GM19438 (cell line): ENCODE results near the gene MEIS3.
"Not testable (repeated sequence)": the region's sequence is repeated elsewhere in the genome, so short reads cannot be mapped to it uniquely, and the experiment has no call there.

Source experiments
- ATAC-seq: cut with Tn5 transposase; IDR thresholded peaks from one replicate; pipeline ENCODE4 v1.9.1; 2021; ENCODE audit warnings: low read depth; ENCODE audit not compliant: unreplicated experiment

The MEIS3 gene

DNA sequence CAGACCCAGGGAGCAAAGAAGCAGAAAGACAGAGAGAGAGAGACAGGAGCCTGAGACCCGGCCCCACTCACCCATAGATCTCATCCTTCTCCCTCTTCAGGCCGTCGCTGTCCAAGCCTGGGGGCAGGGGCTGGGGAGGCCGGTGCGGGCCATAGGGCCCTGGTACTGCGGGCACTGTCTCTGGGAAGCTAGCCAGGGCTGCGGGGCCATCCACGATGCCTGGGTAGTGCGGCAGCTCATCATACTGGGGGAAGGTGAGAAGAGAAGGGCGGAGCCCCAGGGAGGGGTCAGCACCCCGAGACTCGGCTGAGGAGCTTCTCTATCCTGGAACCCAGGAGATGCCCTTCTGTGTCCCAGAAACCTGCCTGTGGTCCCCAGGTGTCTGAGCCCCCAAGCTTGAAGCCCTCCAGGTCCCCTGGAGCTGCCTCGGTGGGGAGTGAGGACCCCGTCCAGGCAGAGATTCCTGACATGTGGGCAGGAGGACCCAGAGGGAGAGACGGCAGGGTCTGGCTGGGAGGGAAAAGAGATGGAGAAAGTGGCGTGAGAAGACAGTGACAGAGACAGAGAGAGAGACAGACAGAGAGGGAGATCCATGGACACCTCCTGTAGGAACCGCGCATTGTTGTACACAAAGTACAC, 2.1 kb downstream of the MEIS3 start:
- ATAC-seq = no peak

DNA sequence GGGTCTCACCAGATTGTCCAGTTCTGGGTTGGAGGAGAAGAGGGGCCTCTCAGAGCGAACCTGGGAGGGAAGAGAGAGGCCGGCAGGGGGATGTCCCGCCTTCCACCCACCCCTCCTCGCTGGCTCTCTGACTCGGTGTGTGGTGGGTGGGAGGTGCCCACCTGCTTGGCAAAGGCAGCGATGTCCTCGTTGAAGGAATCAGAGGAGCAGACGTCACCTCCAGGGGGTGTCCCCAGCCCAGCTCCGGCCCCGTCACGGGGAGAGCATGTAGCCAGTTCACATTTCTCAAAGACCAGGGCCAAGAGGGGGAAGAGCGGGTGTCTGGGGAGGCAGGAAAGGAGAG, 2.7 kb downstream of the MEIS3 start:
- ATAC-seq = no peak

DNA sequence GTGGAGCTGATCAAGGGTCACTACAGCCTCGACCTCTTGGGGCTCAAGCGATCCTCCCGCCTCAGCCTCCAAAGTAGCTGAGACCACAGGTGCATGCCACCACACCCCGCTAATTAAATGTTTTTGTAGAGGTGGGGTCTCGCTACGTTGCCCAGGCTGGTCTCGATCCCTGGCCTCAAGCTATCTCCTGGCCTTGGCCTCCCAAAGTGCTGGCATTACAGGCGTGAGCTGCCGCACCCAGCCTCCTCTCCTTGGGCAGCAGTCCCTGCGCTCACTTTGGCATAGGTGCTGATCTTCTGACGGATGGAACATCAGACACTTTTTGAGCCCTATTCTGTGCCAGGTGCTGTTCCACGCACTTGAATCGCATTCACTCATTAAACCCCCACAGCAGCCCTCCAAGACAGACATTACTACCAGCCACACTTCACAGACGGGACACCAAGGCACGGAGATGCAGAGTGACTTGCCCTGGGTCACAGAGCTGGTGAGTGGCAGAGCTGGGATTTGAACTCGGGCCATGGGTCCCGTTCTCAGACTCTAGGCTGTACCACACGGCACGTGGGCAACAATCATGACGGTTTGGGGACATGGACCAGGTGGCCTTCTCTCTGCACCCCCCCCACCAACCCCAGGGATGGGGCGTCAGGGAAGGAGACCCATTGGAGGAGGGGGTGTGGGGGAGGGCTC, 3.2 kb downstream of the MEIS3 start:
- no peak for ATAC-seq

DNA sequence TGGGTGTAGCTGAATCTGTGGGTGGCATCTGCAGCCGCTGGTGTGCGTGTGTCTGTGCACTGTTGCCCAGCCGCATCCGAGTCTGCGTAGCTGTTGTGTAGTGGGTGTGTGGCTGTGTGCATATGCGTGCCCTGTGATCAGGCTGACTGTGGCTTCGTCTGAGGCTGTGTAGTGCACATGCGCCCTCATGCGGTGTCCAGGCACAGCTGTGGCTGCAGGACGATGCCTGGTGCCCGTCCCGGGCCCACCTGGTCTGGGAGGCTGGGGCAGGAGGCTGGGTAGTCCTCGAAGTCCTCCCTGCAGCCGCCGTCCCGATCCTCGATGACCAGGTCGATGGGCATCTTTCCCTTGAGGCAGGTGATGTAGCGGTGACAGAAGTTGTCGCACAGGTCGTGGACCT, 4.9 kb downstream of the MEIS3 start:
- no peak for ATAC-seq

DNA sequence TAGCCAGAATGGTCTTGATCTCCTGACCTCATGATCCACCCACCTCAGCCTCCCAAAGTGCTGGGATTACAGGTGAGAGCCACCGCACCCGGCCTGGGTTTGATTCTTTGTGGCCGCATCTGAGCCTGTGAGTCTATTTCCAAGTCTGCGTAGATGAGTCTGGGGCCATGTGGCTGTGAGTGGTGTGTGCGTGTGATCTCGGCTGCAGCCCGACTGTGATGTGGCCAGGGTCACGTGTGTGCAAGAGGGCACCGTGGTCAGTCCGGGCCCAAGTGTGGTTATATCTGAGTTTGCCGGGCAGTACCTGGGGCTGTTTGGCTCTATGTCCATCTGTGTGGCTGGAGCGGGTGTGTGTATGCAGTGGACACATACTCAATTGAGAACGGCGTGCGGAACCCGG, 5.4 kb downstream of the MEIS3 start:
- no peak for ATAC-seq

DNA sequence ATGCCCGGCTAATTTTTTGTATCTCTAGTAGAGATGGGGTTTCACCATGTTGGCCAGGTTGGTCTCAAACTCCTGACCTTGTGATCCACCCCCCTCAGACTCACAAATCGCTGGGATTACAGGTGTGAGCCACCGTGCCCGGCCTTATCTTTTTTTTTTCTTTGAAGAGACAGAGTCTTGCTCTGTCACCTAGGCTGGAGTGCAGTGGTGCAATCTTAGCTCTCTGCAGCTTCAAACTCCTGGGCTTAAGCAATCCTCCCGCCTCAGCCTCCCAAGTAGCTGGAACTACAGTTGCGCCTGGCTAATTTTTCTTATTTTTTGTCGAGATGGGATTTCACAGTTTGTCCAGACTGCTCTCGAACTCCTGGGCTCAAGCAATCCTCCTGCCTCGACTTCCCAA, 7.6 kb downstream of the MEIS3 start:
- ATAC-seq = not testable (repeated sequence)

DNA sequence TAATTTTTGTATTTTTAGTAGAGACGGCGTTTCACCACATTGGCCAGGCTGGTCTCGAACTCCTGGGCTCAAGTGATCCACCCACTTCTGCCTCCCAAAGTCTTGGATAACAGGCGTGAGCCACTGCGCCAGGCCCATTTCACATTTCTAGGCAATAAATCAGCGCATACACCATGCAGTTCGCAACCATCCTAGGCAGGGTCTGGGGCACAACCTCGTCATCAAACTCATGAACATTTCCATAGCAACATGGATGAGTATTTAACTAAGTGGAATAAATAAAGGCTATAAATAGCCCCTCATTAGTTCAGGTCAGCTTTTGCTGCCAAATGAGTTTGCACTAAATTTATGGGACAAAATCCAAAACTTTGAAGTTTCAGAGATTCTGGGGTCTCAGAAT, 8.2 kb downstream of the MEIS3 start:
- no peak for ATAC-seq

DNA sequence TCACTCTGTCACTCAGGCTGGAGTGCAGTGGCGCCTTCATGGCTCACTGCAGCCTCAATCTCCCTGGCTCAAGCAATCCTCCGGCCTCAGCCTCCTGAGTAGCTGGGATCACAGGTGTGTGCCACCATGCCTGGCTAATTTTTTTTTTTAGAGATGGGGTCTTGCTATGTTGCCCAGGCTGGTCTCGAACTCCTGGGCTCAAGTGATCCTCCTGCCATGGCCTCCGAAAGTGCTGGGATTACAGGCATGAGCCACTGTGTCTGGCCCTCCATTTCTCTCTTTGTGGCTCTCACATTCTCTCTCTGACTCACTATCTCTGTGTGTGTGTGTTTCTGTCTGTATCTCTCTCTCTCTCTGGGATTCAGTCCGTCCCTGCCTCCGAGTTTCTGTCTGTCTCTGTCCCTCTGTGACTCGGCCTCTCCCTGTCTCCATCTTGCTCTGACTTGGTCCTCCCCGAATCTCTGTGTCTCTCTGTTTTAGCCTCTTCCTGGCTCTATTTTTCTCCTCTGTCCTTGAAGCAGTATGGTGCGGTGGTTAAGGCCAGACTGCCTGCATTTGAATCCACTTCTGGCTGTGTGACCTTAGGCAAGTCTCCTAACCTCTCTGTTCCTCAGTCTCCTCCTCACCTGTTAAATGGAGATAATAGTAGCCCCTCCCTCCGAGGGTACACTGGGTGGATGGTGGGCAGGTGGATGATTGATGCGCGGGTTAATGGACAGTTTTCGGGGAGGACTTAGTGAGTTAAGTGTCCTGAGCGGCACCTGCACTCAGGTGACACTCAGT, 11.0 kb downstream of the MEIS3 start:
- no peak for ATAC-seq

DNA sequence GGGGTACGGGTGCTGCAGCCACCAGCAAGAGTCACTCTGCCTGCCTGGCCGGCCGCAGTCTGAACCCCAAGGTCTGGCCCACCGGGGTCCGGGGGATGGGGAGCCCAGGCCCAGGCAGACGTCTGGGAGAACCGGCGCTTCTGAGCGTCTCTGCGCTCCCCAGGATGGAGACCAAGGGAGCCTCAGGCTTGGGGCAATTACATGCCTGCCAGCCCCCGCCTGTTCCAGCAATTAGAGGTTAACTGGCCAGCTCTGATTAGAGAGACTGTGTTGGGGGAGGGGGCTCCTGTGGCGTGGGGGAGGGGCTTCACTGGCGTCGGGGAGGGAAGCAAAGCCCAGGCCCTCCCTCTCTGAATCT, 11.9 kb downstream of the MEIS3 start:
- no peak for ATAC-seq

DNA sequence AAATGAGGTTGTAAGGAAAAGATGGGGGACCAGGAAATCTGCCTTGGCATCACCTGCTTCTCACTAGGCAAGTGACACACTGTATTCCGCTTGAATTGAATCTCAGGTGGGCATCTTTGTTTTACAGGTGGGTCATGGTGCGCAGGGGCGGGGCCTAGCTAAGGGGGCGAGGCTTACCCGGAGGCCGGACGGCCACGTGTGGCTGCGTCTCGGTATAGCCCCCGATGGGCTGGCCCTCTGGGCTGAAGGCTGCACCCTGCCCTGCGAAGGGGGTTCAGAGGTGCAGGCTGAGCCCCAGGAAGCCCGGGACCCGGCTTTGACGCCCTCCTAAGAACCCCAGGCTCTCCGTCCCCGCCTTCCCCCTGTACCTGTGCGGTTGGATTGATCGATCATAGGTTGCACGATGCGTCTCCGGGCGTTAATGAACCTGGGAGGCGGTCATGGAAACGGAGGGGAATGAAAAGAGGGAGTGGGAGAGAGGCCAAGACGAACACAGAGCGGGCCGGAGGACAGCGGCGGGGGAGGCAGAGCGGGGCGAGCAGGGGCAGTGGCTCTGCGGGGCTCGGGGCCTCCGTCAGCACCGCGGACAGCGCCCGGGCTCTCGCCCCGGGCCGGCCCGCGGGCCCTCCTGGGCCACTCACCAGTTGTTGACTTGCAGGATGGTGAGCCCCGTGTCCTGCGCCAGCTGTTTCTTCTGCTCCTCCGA, 12.5 kb downstream of the MEIS3 start:
- ATAC-seq = no peak

DNA sequence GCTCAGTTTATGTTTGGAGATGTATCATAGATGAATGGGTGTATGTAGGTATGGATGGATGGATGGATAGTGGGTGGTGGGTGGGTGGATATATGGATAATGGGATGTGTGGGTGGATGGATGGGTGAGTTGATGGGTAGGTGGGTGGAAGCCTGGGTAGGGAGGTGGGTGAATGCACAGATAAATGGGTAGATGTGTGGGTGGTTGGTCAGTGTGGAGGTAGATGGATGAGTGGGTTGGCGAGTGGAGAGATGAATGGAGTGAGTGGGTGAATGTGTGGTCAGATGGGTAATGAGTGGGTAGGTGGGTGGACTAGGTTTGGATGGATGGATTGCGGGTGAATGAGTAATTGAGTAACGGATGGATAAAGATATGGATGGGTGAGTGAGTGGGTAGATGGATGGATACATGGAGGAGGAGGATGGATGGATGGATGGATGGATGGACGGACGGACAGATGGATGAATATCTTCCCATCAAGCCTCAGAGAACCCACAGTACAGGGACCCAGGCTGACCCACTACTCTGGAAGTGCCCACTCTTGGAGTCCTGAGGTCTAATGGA, 13.4 kb downstream of the MEIS3 start:
- ATAC-seq = no peak

DNA sequence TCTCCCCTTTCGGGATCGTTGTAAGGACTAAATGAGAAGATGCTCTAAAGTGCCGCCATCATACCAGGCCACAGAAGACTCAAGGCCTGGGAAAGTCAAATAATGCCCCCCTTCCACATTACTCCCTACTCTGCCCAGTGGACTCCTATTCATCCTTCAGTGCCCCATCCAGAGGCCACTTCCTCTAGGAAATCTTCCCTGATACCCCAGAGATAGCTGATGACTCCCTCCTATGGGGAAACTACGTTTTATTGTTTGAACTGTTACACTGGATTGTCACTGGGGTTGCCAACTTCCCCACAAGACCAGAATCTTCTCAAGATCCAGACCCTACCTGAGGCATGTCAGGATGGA, 14.2 kb downstream of the MEIS3 start:
- ATAC-seq = no peak

DNA sequence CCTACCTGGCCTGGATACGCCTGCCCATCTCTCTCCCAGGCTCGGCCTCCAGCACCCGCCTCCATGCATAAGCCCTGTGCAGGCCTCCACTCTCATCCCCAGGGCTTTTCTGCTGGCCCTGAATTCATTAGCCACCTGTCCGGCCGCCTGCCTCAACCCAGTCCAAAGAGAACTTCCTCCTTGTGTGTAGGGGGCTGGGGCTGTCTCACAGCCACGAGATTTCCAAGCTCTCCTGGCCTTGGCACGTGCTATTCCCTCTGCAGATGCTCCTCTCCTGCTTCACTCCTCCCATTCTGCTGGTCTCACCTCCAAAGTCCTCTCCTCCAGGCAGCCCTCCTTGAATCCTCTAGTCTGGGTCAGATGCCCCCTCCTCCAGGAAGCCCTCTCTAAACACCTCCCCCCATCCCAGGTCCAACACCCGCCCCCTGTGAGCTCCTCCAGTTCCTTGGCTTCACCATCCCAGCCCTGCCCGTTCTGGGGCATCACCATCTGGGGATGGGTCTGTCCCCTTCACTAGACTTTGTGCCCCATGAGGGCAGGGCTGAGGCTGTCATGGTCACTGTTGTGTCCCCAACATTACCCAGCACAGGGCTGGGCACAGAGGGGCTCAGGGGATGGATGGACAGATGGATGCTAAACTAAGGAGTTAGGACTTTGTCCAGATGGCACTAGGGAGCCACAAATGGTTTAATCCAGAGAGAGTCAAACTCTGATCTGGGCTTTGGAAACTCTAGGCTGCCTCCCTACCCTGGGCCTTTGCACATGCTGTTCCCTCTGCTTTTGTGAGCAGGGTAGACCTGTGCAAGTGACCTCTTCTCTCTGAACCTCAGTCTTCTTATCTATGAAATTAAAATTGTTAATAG, 14.8 kb downstream of the MEIS3 start:
- ATAC-seq = no peak

DNA sequence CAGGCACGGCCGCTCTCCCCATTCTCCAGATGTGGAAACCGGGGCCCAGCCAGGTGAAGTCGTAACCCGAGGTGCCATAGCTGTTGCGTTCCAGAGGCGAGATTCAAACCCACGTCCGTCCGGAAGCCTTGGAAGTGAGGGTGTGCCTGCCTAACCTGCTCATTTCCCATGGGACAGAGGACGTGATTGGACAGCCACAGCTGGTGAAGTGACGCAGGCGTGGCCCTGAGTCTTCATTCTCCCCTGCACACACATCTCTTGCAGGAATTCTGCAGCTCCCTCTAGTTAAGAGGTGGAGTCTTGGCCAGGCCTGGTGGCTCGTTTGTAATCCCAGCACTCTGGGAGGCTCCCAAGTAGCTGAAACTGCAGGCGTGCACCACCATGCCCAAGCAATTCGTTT, 16.8 kb downstream of the MEIS3 start:
- ATAC-seq = no peak

DNA sequence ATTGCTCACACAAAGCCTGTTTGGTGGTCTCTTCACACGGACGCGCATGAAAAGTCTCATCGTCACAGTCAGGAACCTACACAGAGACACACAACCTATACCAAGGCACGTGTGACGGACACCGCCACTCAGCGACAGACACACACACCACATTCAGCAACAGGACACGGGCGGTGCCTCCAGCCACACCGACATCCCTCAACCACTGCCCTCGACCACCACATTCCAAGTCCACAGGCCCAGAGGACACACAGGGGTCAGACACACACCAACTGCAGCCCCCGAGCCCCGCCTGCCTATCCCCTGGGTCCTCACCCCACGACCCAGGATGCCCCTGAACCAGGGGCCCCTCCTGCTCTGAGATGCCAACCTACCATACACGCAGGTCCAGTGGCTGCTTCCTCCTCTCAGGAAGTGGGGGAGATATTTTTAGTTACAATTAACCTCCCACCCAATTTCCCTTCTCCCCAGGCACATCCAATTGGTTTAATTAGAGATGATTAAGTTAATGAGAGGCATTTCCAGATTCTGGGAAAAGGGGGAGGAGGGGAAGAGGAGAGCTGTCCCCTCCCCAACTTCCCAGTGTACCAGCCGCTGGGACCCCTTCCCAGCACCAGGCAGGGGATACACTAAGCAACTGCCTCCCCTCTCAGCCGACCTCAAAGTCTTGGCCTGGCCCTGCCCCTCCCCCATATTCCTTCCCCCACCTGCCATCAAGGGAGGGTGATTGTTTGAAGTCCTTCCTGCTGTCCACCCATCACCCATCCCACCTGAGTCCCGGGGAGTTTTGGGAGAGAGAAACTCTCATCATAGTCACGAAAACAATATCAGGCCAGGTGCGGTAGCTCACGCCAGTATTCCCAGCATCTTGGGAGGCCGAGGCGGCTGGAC, 20.4 kb downstream of the MEIS3 start:
- no peak for ATAC-seq

DNA sequence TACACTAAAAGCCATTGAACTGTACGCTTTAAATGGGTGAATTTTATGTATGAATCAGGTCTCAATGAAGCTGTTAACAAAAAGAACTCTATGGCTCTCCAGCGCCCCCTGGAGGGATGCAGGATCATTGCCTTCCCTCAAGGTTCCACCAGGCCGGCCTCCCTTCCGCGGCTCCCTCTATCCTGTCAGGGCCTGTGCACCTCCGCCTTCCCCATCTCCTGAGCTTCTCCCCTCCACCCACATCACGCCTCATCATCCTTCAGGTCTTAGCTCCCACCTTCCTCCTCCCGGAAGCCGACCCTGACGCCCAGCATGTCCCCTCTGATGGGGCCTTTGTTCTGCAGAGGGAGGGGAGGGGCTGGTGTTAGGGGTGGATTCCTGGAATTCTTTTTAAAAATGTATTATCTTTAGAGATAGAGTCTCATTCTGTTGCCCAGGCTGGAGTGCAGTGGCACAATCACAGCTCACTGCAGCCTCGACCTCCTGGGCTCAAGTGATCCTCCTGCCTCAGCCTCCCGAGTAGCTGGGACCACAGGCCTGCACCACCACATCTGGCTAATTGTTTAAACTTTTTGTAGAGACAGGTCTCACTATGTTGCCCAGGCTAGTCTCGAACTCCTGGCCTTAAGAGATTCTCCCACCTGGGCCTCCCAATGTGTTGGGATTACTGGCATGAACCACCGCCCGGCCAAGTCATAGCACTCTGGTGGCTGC, 27.7 kb downstream of the MEIS3 start:
- no peak for ATAC-seq

DNA sequence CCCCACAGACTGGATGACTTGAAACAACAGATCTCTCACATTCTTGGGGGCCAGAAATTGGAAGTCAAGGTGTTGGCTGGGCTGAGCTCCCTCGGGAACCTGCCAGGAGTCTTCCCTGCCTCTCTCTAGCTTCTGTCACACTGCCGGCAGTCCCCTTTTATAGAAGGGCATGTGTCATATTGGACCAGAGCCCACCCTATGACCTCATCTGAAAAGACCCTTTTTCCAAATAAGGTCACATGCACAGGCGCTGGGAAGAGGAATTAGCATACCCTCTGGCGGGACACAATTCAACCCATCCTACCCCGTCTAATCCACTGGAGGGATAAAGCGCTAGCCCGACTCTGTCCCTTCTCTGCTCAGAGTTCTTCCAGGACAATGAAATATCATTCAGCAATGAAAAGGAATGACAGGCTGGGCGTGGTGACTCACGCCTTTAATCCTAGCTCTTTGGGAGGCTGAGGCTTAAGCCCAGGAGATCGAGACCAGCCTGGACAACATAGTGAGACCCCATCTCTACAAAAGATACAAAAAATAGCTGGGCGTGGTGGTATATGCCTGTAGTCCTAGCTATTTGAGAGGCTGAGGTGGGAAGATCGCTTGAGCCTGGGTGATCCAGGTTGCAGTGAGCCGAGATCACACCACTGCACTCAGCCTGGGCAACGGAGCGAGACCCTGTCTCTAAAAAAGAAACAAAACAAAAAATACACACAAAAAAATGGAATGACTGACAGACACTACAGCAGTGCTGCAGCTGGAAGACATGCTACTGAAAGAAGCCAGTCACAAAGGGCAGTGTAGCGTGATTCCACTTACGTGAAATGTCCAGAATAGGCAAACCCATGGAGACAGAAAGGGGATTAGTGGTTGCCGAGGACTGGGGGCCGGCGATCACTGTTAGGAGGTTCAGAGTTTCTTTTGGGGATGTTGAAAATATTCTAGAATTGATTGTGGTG, 28.5 kb downstream of the MEIS3 start:
- no peak for ATAC-seq

DNA sequence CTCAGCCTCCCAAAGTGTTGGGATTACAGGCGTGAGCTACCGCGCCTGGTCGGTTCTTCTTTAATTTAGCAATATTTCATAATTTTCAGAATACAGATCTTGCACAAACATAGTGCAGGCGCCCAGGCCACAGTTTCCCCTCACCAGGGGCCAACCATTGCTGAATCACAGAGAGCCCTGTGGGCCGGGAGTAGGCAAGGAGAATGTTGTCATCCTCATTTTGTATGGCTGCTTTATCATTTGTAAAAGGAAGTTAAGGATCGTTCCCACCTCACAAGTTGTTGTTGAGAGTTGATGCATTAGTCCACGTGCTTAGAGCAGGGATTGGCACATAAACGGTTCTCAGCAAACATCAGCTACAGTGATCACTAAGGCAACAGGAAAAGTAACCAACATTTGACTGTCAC, 30.2 kb downstream of the MEIS3 start:
- no peak for ATAC-seq
